ENCODE data around the gene MYT1. TPM values are rescaled to one million over a fixed set of nuclear protein-coding genes. Genes with fewer than 3 reads are reported as not detected.
A peak's percentile ranks its signal among the peaks of the same experiment; 100 is the strongest.
"Not testable (repeated sequence)": the region's sequence is repeated elsewhere in the genome, so short reads cannot be mapped to it uniquely, and the experiment has no call there.

MYT1 gene
- total RNA-seq, 4 donors from 2014 or later, result 0.34 TPM; not detected in 3

GRCh38 chr20:64279826-64280459, 115.7 kb downstream of the MYT1 start:
- H3K27ac ChIP-seq, result no peak overlapping the region
- 82% methylated on average over 6 of the region's 7 CpGs for WGBS
- TF ChIP-seq CTCF (IDR thresholded peaks at IDR 0.05), result no peak
- no peak for TF ChIP-seq EP300 (IDR thresholded peaks at IDR 0.05)
- no peaks in the 10 kb centered on the region for H3K27me3 ChIP-seq
- no peaks in the 10 kb centered on the region for H3K4me1 ChIP-seq
- H3K9me3 ChIP-seq, result no peaks in the 10 kb centered on the region
- no peak for DNase-seq (ENCODE audit: low spot score in 2 of 2)
- H3K36me3 ChIP-seq, result peaks cover under 1% of the 10 kb centered on the region
- H3K4me3 ChIP-seq, result no peak overlapping the region

- no peak overlapping the region for H3K4me3 ChIP-seq
- H3K27me3 ChIP-seq, result no peaks in the 10 kb centered on the region
- TF ChIP-seq CTCF (IDR thresholded peaks at IDR 0.05), result no peak
- TF ChIP-seq POLR2A (IDR thresholded peaks at IDR 0.05), result no peak
- TF ChIP-seq POLR2AphosphoS5 (IDR thresholded peaks at IDR 0.05), result no peak
- no peak for TF ChIP-seq EP300 (IDR thresholded peaks at IDR 0.05)
- WGBS, result 93% methylated on average over 3 of the region's 3 CpGs
- no peaks in the 10 kb centered on the region for H3K9me3 ChIP-seq
- H3K27ac ChIP-seq, result no peak overlapping the region
- no peak for DNase-seq (ENCODE audit: low spot score in 2 of 2)
- H3K36me3 ChIP-seq, result no peaks in the 10 kb centered on the region
- H3K4me1 ChIP-seq, result no peaks in the 10 kb centered on the region
Measured at GRCh38 chr20:64280460-64280843, 116.2 kb downstream of the MYT1 start.

- WGBS, result 60% methylated on average over 4 of the region's 4 CpGs
- no peak overlapping the region for H3K4me3 ChIP-seq
- no peak for DNase-seq (ENCODE audit: low spot score in 2 of 2)
Measured at GRCh38 chr20:64283646-64284045, 119.4 kb downstream of the MYT1 start.

GRCh38 chr20:64285579-64286446, 121.6 kb downstream of the MYT1 start:
- H3K27ac ChIP-seq, H3K4me3 ChIP-seq, H3K4me1 ChIP-seq, H3K27me3 ChIP-seq, H3K9me3 ChIP-seq, H3K36me3 ChIP-seq: not testable (repeated sequence)
- DNase-seq (ENCODE audit: low spot score in 2 of 2), result peak in 1 of 2 donors; percentile 77
- TF ChIP-seq CTCF (IDR thresholded peaks at IDR 0.05), result peak; percentile 32 to 80
- WGBS, result 90% methylated on average over 30 of the region's 46 CpGs

More at GRCh38 chr20:64283646-64284045, 119.4 kb downstream of the MYT1 start:
- Histone ChIP-seq H3K9me3 (peaks cover 3% of the 10 kb centered on the region), H3K27me3 (no peaks in the 10 kb centered on the region), H3K36me3 (no peaks in the 10 kb centered on the region), H3K27ac (no peak overlapping the region), H3K4me1 (no peaks in the 10 kb centered on the region)
- TF ChIP-seq POLR2AphosphoS5 (IDR thresholded peaks at IDR 0.05), result no peak
- TF ChIP-seq POLR2A (IDR thresholded peaks at IDR 0.05), result no peak
- TF ChIP-seq EP300 (IDR thresholded peaks at IDR 0.05), result no peak
- no peak for TF ChIP-seq CTCF (IDR thresholded peaks at IDR 0.05)

- H3K4me3 ChIP-seq; H3K9me3 ChIP-seq; H3K27ac ChIP-seq; DNase-seq (ENCODE audit: low spot score in 2 of 2); H3K27me3 ChIP-seq; H3K4me1 ChIP-seq; H3K36me3 ChIP-seq: not testable (repeated sequence)
- WGBS, result 95% methylated on average over 27 of the region's 30 CpGs
Measured at GRCh38 chr20:64286447-64287263, 122.4 kb downstream of the MYT1 start.

- not testable (repeated sequence) for H3K4me3 ChIP-seq; H3K4me1 ChIP-seq; H3K9me3 ChIP-seq; H3K27ac ChIP-seq; DNase-seq (ENCODE audit: low spot score in 2 of 2); H3K36me3 ChIP-seq; H3K27me3 ChIP-seq
- 92% methylated on average over 3 of the region's 3 CpGs for WGBS
Measured at GRCh38 chr20:64287264-64287590, 123.0 kb downstream of the MYT1 start.
